Endothelial cell (in vitro differentiated cells): ENCODE data around the gene CBL. TPM values are rescaled to one million over a fixed set of nuclear protein-coding genes. Genes with fewer than 3 reads are reported as not detected.

ENCODE experiments used
- DNase-seq: peaks from one replicate; pipeline ENCODE4 v3.0.0; 2021; ENCODE audit warnings: low spot score
- H3K27ac Mint-ChIP-seq: one replicate; pipeline ENCODE4 v1.8.0; 2021; ENCODE audit warnings: mixed read lengths, inconsistent platforms; ENCODE audit not compliant: unreplicated experiment
- H3K27me3 Mint-ChIP-seq: one replicate; pipeline ENCODE4 v1.8.0; 2021; ENCODE audit warnings: mild to moderate bottlenecking, moderate library complexity, mixed read lengths, inconsistent platforms; ENCODE audit not compliant: unreplicated experiment
- H3K36me3 Mint-ChIP-seq: one replicate; pipeline ENCODE4 v1.8.0; 2021; ENCODE audit warnings: mild to moderate bottlenecking, low read depth, mixed read lengths, inconsistent platforms; ENCODE audit not compliant: unreplicated experiment
- H3K4me1 Mint-ChIP-seq: one replicate; pipeline ENCODE4 v1.8.0; 2021; ENCODE audit warnings: mild to moderate bottlenecking, mixed read lengths, inconsistent platforms; ENCODE audit not compliant: unreplicated experiment
- H3K4me3 Mint-ChIP-seq: one replicate; pipeline ENCODE4 v1.8.0; 2021; ENCODE audit warnings: mild to moderate bottlenecking, mixed read lengths, inconsistent platforms; ENCODE audit not compliant: unreplicated experiment
- H3K9me3 Mint-ChIP-seq: one replicate; pipeline ENCODE4 v1.8.0; 2021; ENCODE audit warnings: mixed read lengths, inconsistent platforms; ENCODE audit not compliant: unreplicated experiment
- CTCF ChIP-seq: fragments of 200-600 bp; sonication (generic); IDR thresholded peaks from one replicate; pipeline ENCODE4 v1.5.0; 2021; ENCODE audit warnings: antibody characterized with exemption; ENCODE audit not compliant: unreplicated experiment
- total RNA-seq: library from RNA; stranded (reverse); fragmentation: NEBNext Ultra II Directional; extraction: Animal tissue kit (Norgen Biotek cat#: 25700); gene quantifications from one replicate; pipeline ENCODE4 v1.2.1, GENCODE V29; 2021; ENCODE audit not compliant: unreplicated experiment

CBL gene
- total RNA-seq, 1 donor from 2014 or later: 47.5 TPM

- no peaks in the 10 kb centered on the region for H3K27me3 Mint-ChIP-seq
- no peak overlapping the region for H3K4me3 Mint-ChIP-seq
- H3K36me3 Mint-ChIP-seq: peaks cover 4% of the 10 kb centered on the region
- no peak for TF ChIP-seq CTCF
- no peaks in the 10 kb centered on the region for H3K9me3 Mint-ChIP-seq
- DNase-seq: no peak
- no peak overlapping the region for H3K27ac Mint-ChIP-seq
- H3K4me1 Mint-ChIP-seq: peaks cover 4% of the 10 kb centered on the region
These were observed 30.8 kb downstream of the CBL start for GRCh38 chr11:119236891-119237290.

- H3K4me1 Mint-ChIP-seq: peaks cover 4% of the 10 kb centered on the region
- no peak overlapping the region for H3K27ac Mint-ChIP-seq
- DNase-seq: no peak
- H3K4me3 Mint-ChIP-seq: no peak overlapping the region
- peaks cover 4% of the 10 kb centered on the region for H3K36me3 Mint-ChIP-seq
- no peaks in the 10 kb centered on the region for H3K9me3 Mint-ChIP-seq
- TF ChIP-seq CTCF: no peak
- H3K27me3 Mint-ChIP-seq: no peaks in the 10 kb centered on the region
These were observed 31.4 kb downstream of the CBL start for GRCh38 chr11:119237515-119237914.

- H3K27ac Mint-ChIP-seq: no peak overlapping the region
- no peaks in the 10 kb centered on the region for H3K36me3 Mint-ChIP-seq
- no peak for DNase-seq
- no peak overlapping the region for H3K4me3 Mint-ChIP-seq
- no peaks in the 10 kb centered on the region for H3K4me1 Mint-ChIP-seq
- no peak for TF ChIP-seq CTCF
- no peaks in the 10 kb centered on the region for H3K27me3 Mint-ChIP-seq
- no peaks in the 10 kb centered on the region for H3K9me3 Mint-ChIP-seq
These were observed 42.9 kb downstream of the CBL start for GRCh38 chr11:119248750-119249670.

- Mint-ChIP-seq H3K27ac (no peak overlapping the region), H3K4me3 (no peak overlapping the region), H3K27me3 (no peaks in the 10 kb centered on the region), H3K36me3 (no peaks in the 10 kb centered on the region), H3K9me3 (no peaks in the 10 kb centered on the region), H3K4me1 (no peaks in the 10 kb centered on the region)
- TF ChIP-seq CTCF: no peak
- no peak for DNase-seq
These were observed 43.5 kb downstream of the CBL start for GRCh38 chr11:119249671-119250010.

- no peak overlapping the region for H3K27ac Mint-ChIP-seq
- no peaks in the 10 kb centered on the region for H3K36me3 Mint-ChIP-seq
- no peaks in the 10 kb centered on the region for H3K4me1 Mint-ChIP-seq
- no peaks in the 10 kb centered on the region for H3K9me3 Mint-ChIP-seq
- no peak for TF ChIP-seq CTCF
- no peak overlapping the region for H3K4me3 Mint-ChIP-seq
- DNase-seq: no peak
- no peaks in the 10 kb centered on the region for H3K27me3 Mint-ChIP-seq
These were observed 45.0 kb downstream of the CBL start for GRCh38 chr11:119251114-119251513.
